Activated CD8-positive, alpha-beta memory T cell treated with anti-CD3 and anti-CD28 coated beads, Interleukin-2, amount 10 ng/mL, durations not matched to agents 7 days and 5 days (primary cell): ENCODE measurements around the gene C5orf46. TPM values are rescaled to one million over a fixed set of nuclear protein-coding genes. Genes with fewer than 3 reads are reported as not detected.
"Not testable (repeated sequence)": the region's sequence is repeated elsewhere in the genome, so short reads cannot be mapped to it uniquely, and the experiment has no call there.

Source experiments
- ATAC-seq: fragments of 150-1000 bp; cut with Tn5 transposase; one replicate; pipeline ENCODE4 v1.10.0; 2021; ENCODE audit warnings: moderate library complexity
- CTCF ChIA-PET: fragments of 350-600 bp; sonication (Branson Sonifier 250); formaldehyde crosslinking; loops from one replicate; lab custom pipeline; 2021; ENCODE audit warnings: antibody characterized with exemption; lab: Charles Lee
- DNase-seq: peaks from one replicate; pipeline ENCODE4 v3.0.0-alpha.2; 2020
- H3K27ac Mint-ChIP-seq: one replicate; pipeline ENCODE4 v1.8.0; 2021; ENCODE audit warnings: mild to moderate bottlenecking, mixed read lengths
- H3K27me3 Mint-ChIP-seq: one replicate; pipeline ENCODE4 v1.8.0; 2021; ENCODE audit warnings: mixed read lengths
- H3K36me3 Mint-ChIP-seq: one replicate; pipeline ENCODE4 v1.8.0; 2021; ENCODE audit warnings: mild to moderate bottlenecking, mixed read lengths
- H3K4me1 Mint-ChIP-seq: one replicate; pipeline ENCODE4 v1.8.0; 2021; ENCODE audit warnings: mixed read lengths
- H3K4me3 Mint-ChIP-seq: one replicate; pipeline ENCODE4 v1.8.0; 2021; ENCODE audit warnings: mild to moderate bottlenecking, moderate library complexity, mixed read lengths
- H3K9me3 Mint-ChIP-seq: one replicate; pipeline ENCODE4 v1.8.0; 2022; ENCODE audit warnings: low read depth, mixed read lengths
- total RNA-seq, 2 experiments: library from RNA; stranded (reverse); gene quantifications; one replicate each; pipeline ENCODE4 v1.2.3, GENCODE V29; 2021

The C5orf46 gene
- total RNA-seq = not detected

DNA sequence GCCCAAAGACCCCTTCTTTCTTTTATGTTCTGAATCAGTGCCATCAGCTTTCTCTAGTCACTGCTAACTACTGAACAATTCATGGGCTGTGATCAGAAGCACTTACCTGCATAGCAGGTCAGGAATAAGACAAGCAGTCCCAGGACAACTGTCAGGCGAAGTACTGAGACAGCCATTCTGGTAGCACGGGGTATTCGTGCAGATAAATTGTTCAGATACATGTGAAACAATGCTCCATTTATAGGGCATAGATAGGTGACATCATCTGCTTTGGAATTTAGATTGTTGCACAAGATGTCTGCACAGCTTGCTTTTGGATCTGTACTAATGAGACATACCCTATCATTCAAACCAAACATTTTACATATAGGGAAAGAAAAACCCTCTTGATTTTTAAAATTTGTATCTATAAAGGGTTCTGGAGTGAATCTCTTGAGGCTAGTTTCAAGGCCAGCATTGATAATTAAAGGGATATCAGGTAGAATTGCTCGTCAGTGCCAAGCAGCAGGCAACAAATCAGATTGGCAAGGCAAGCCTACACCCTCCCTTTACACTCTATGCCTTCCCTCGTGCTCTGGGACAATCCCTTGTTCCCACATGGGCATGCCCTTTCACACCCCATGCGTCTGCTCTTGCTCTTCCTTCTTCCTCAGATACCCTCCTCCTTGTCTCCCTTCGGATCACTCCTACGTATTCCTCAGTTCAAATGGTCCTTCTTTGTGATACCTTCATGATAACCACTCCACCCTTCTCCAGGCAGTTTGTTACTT is at the start of gene C5orf46:
C5orf46 (minus strand) TSS at position 213 of the 770 bp plus-strand sequence; CDS start at position 176, 37 bp downstream.
- Mint-ChIP-seq H3K27ac (no peak within 1 kb of the TSS), H3K4me1 (no peaks in the 10 kb centered on the region), H3K36me3 (no peaks in the 10 kb centered on the region), H3K27me3 (no peaks in the 10 kb centered on the region), H3K4me3 (no peak within 1 kb of the TSS), H3K9me3 (no peaks in the 10 kb centered on the region)
- DNase-seq (no peak), ATAC-seq (no peak)
- CTCF ChIA-PET = no interaction called here

DNA sequence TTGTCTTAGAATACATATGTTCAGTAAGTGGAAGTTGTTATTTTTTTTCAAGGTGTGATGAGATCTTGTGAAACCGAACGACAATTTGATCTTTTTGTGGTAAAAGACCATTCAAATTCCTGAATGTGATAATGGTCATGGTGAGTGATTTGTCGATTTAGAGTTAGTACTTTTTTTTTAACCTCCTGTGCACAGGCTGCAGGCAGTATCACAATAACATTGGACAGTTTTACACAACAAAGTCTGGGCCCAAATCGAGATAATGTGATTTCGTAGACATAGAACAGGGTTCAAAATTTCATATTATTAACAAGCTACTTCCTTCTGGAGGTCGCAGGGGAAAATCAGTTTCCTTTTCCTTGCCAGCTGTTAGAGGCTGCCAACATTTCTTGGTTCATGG is 48.6 kb upstream of the C5orf46 start:
- no peaks in the 10 kb centered on the region for H3K4me1 Mint-ChIP-seq
- no peak overlapping the region for H3K4me3 Mint-ChIP-seq
- no peak for ATAC-seq
- CTCF ChIA-PET = no interaction called here
- DNase-seq = no peak
- no peak overlapping the region for H3K27ac Mint-ChIP-seq
- no peaks in the 10 kb centered on the region for H3K36me3 Mint-ChIP-seq
- no peaks in the 10 kb centered on the region for H3K9me3 Mint-ChIP-seq
- H3K27me3 Mint-ChIP-seq = peaks cover 4% of the 10 kb centered on the region

DNA sequence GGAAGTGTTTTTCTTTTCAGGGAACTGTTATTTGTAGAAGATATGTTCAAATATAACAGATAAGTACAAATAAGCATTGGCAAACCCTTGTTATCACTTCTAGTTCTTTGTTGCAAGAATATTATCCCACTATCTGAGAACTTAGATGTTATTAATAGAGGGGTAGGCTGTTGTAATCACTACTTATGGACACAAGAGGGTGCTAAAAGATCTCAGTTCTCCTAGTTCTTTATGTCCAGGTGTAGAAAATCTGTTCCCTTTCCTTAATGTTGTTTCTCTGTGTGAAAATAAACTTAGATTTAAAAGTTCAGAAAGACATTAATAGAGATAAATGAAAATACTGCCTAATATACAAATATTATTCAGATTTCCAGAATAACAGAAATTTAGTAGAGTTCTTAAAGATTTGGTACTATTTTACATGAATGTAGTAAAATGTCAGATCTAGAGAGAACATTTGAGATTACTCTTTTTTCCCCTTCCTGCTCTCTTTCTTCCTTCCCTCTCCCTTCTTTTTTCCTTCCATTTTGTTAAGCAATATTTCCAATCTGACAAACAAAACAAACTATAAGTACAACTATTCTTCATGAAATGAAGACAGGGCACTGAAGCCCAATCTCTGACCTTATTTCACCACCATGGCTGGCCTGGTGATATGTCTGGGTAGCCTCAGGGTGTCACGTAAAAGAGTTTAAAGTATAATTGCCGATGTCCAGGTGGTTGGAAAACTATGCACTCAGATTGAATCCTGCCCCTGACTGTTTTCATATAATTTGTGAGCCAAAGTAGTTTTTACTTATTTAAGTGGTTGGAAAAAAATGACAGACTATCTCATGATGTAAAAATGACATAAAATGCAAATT is 43.6 kb upstream of the C5orf46 start:
- no peak overlapping the region for H3K4me3 Mint-ChIP-seq
- no peak overlapping the region for H3K27ac Mint-ChIP-seq
- DNase-seq (no peak), ATAC-seq (no peak)
- CTCF ChIA-PET = interaction anchor here (1.4 kb wide), 1 partner anchor 781 kb away, joined by 8 read pairs; no protein-coding TSS in a partner anchor
- H3K4me1 Mint-ChIP-seq = no peaks in the 10 kb centered on the region
- H3K27me3 Mint-ChIP-seq = peaks cover under 1% of the 10 kb centered on the region
- H3K36me3 Mint-ChIP-seq = no peaks in the 10 kb centered on the region
- no peaks in the 10 kb centered on the region for H3K9me3 Mint-ChIP-seq

DNA sequence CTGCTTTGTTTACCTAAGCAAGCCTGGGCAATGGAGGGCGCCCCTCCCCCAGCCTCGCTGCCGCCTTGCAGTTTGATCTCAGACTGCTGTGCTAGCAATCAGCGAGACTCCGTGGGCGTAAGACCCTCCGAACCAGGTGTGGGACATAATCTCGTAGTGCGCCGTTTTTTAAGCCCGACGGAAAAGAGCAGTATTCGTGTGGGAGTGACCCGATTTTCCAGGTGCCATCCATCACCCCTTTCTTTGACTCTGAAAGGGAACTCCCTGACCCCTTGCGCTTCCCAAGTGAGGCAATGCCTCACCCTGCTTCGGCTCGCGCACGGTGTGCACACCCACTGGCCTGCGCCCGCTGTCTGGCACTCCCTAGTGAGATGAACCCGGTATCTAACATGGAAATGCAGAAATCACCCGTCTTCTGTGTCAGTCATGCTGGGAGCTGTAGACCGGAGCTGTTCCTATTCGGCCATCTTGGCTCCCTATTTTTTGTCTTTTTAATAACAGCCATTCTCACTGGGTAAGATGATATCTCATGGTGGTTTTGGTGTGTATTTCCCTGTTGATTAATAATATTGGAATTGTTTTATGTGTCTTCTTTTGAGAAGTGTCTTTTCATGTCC is 40.4 kb upstream of the C5orf46 start:
- ATAC-seq, H3K27me3 Mint-ChIP-seq, H3K4me1 Mint-ChIP-seq, CTCF ChIA-PET, H3K9me3 Mint-ChIP-seq, DNase-seq, H3K27ac Mint-ChIP-seq, H3K36me3 Mint-ChIP-seq, H3K4me3 Mint-ChIP-seq: not testable (repeated sequence)

DNA sequence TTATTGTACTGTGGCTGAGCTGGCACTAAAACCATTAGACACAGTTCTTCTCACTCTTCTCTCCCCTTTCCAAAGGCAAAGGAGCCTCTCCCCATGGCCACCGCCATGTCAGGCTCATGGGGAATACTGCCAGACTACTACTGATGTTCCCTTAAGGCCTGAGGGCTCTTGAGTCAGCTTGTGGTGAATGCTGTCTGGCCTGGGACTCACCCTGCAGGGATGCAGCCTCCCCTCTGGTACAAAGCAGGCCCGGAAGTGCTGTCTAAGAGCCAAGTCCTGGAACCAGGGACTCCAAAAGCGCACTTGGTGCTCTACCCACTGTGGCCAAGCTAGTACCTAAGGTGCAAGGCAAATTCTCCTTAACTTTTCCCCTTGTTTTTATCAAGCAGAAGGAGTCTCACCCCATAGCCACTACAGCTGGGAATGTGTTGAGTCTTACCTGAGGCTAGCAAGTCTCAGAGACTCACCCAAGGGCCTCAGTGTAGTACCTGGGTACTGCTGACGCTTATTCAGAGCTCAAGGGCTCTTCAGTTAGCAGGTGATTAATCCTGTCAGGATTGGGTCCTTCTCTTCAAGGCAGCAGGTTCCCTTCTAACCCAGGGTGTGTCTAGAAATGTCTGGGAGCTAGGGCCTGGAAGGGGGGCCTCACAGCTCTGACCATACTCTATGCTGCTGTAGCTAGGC is 33.2 kb upstream of the C5orf46 start:
- DNase-seq (no peak), ATAC-seq (no peak)
- H3K27me3 Mint-ChIP-seq = no peaks in the 10 kb centered on the region
- H3K36me3 Mint-ChIP-seq = no peaks in the 10 kb centered on the region
- no peaks in the 10 kb centered on the region for H3K9me3 Mint-ChIP-seq
- H3K4me1 Mint-ChIP-seq = no peaks in the 10 kb centered on the region
- H3K27ac Mint-ChIP-seq = no peak overlapping the region
- CTCF ChIA-PET = no interaction called here
- no peak overlapping the region for H3K4me3 Mint-ChIP-seq

DNA sequence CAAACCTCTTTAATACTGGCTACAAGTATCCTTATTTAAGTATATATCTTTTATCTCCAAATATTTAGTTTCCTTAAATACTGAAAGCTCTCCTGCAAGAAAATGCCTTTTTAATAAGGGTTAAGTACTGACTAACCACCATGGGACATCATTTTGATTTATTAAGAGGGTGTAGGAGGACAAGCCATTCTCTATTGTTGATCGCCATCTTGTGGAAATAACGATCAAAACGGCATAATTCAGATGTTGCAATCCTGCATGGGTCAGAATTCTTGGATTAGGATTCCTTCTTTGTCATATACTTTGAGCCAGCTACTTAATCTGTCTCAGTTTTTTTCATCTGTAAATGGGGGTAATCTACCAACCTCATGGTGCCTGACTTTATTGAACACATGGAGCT is 28.7 kb upstream of the C5orf46 start:
- DNase-seq (no peak), ATAC-seq (no peak)
- CTCF ChIA-PET = no interaction called here
- H3K36me3 Mint-ChIP-seq = no peaks in the 10 kb centered on the region
- no peak overlapping the region for H3K27ac Mint-ChIP-seq
- H3K4me3 Mint-ChIP-seq = no peak overlapping the region
- H3K27me3 Mint-ChIP-seq = peaks cover 4% of the 10 kb centered on the region
- no peaks in the 10 kb centered on the region for H3K9me3 Mint-ChIP-seq
- no peaks in the 10 kb centered on the region for H3K4me1 Mint-ChIP-seq

DNA sequence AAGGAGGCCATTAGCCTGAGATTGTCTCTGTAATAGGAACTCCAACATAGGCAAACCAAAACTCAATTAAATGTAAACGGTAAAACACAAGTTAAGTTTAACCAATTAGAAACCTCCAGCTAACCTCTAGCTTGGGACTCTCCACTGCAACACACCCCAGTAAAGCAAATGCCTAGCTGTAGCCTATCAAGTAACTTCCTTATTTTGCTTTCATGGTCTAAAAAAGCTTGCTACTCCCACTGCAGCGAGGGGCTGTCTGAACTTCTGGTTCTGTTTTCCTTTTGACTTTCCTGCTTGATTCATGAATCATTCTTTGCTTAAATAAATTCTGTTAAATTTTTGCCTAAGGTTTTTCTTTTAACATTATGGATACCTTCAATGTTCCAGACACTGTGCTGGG is 24.4 kb upstream of the C5orf46 start:
- Mint-ChIP-seq H3K4me3 (no peak overlapping the region), H3K27me3 (peaks cover 4% of the 10 kb centered on the region), H3K4me1 (no peaks in the 10 kb centered on the region), H3K9me3 (no peaks in the 10 kb centered on the region), H3K27ac (no peak overlapping the region), H3K36me3 (no peaks in the 10 kb centered on the region)
- CTCF ChIA-PET = no interaction called here
- no peak for DNase-seq
- ATAC-seq = no peak

DNA sequence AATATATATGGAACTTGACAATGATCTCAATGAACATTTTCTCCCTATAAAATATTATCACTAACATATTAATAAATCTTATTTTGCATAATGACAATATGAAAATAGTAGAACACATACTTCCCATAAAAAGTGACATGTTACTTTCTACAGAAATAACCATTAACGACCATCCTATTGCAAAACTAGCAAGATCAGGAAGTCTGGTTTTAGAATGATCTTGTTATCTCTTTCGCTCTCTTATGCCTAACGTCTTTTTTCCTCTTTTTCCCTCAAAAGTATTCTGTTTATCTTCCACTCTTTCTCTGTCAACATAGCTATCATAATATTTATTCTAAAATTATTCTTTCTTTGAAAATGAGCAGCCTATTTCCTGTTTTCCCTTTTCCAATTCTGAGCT is 21.6 kb upstream of the C5orf46 start:
- DNase-seq (no peak), ATAC-seq (no peak)
- no peak overlapping the region for H3K4me3 Mint-ChIP-seq
- no peak overlapping the region for H3K27ac Mint-ChIP-seq
- H3K9me3 Mint-ChIP-seq = no peaks in the 10 kb centered on the region
- no peaks in the 10 kb centered on the region for H3K4me1 Mint-ChIP-seq
- H3K27me3 Mint-ChIP-seq = no peaks in the 10 kb centered on the region
- CTCF ChIA-PET = no interaction called here
- no peaks in the 10 kb centered on the region for H3K36me3 Mint-ChIP-seq

DNA sequence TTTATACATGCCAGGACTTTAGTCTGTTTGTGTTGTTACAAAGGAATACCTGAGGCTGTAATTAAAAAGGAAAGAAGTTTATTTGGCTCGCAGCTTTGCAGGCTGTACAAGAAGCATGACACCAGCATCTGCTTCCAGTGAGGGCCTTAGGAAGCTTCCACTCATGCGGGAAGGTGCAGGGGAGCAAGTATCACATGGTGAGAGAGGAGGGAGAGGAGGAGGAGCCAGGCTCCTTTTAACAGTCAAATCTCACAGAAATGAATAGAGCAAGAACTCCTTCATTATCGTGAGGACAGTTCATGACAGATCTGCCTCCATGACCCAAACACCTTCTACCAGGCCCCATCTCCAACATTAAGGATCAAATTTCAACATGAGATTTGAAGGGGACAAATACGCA is 18.7 kb upstream of the C5orf46 start:
- Mint-ChIP-seq H3K36me3 (no peaks in the 10 kb centered on the region), H3K4me3 (no peak overlapping the region), H3K4me1 (no peaks in the 10 kb centered on the region), H3K9me3 (no peaks in the 10 kb centered on the region), H3K27me3 (no peaks in the 10 kb centered on the region), H3K27ac (no peak overlapping the region)
- ATAC-seq = no peak
- no peak for DNase-seq
- CTCF ChIA-PET = no interaction called here

DNA sequence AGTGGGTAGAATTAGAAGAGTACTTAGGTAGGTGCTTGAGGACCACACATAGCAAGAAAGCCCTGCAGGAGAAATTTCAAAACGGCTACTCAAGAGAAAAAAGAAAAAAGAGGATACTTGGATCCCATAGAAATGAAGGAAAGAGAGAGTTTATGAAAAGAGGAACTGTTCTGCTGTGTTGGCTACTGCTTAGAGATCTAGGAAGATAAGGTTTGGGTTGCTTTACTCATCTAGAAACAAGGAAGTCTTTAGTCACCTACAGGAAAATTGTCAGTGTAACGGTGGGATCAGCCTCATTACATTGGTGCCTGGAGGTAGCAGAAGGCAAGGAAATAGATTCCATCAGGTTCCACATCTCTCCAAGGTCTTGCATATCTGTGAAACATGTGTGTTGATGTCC is 14.8 kb upstream of the C5orf46 start:
- Mint-ChIP-seq H3K9me3 (no peaks in the 10 kb centered on the region), H3K36me3 (no peaks in the 10 kb centered on the region), H3K27me3 (no peaks in the 10 kb centered on the region), H3K4me3 (no peak overlapping the region), H3K4me1 (no peaks in the 10 kb centered on the region), H3K27ac (no peak overlapping the region)
- no peak for DNase-seq
- CTCF ChIA-PET = no interaction called here
- no peak for ATAC-seq

DNA sequence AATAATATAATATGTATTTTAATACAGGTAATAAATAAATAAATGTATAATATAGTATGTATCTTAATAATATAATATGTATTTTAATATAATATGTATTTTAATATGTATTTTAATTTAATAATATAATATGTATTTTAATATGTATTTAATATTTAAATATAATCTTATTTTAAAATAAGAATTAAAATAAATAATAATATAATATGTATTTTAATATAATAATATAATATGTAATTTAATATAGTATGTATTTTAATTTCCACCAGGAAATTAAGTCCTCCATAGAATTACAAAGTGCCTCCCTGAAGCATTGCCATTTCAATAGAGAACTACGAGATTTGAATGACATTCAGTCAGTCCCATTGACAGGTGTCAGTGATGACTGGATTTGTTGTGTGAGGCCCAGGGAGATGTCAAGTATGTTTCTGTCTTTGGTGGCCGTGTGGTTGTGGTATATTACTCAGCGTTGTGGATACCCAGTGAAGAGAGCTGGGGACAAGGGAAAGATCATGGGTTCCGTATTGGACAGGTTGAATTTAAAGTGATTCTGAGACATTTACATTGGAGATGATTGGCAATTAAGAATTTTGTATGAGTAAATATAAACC is 14.2 kb upstream of the C5orf46 start:
- Mint-ChIP-seq H3K27ac (no peak overlapping the region), H3K27me3 (peaks cover 3% of the 10 kb centered on the region), H3K9me3 (no peaks in the 10 kb centered on the region), H3K4me3 (no peak overlapping the region), H3K4me1 (no peaks in the 10 kb centered on the region), H3K36me3 (no peaks in the 10 kb centered on the region)
- no peak for DNase-seq
- CTCF ChIA-PET = no interaction called here
- ATAC-seq = no peak

DNA sequence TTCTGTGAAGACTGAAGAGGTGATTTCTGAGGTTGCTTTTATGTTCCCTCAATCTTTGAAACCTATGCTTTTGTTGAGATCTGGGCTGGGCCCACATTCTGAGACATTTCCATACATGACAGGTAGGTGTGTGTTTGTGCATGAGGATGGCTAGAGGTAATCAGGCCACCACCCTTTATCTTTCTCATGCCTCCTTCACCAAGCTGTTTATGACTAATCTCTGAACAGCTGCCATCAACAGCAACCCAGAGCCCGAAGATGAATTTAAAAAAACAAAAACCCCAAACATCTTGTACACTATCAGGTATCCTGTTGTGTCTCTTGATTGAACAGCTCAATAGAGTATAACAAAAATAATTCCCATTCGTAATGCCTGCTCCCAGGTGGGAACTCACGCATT is 12.6 kb upstream of the C5orf46 start:
- Mint-ChIP-seq H3K36me3 (no peaks in the 10 kb centered on the region), H3K27me3 (peaks cover 3% of the 10 kb centered on the region), H3K4me3 (no peak overlapping the region), H3K9me3 (no peaks in the 10 kb centered on the region), H3K27ac (no peak overlapping the region), H3K4me1 (no peaks in the 10 kb centered on the region)
- no peak for DNase-seq
- CTCF ChIA-PET = no interaction called here
- ATAC-seq = no peak

DNA sequence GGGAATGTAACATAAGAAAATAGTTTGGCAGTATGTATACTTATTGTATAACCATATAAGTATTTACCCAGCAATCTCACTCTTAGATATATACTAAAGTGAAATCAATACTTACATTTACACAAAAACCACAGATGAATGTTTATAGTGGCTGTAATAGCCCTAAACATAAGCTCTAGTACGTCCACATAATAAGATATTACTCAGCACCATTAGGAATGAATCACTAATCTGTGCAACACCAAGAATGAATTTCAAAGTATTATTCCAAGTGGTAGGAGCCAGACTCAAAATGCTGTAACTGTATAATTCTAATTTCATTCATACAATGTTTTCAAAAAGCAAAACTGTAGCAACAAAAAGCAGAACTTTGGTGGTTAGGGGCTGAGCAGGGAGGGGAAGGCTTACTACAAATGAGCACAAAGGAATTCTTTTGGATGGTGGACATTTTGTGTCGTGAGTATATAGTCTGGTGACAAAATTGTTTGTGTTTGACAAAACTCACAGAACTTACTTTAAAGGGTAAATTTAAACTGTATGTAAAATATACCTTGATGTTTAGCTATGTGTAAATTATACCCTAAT is 11.9 kb upstream of the C5orf46 start:
- no peak for DNase-seq
- no peaks in the 10 kb centered on the region for H3K4me1 Mint-ChIP-seq
- H3K27ac Mint-ChIP-seq = no peak overlapping the region
- H3K27me3 Mint-ChIP-seq = peaks cover 3% of the 10 kb centered on the region
- ATAC-seq = no peak
- no peak overlapping the region for H3K4me3 Mint-ChIP-seq
- CTCF ChIA-PET = no interaction called here
- no peaks in the 10 kb centered on the region for H3K9me3 Mint-ChIP-seq
- no peaks in the 10 kb centered on the region for H3K36me3 Mint-ChIP-seq
